HFFc6 (cell line): ENCODE measurements around the gene DYNC1H1. TPM values are rescaled to one million over a fixed set of nuclear protein-coding genes. Genes with fewer than 3 reads are reported as not detected.

Experiments
- DNase-seq: peaks from one replicate; pipeline ENCODE4 v3.0.0-alpha.2; 2018
- H3K27ac Mint-ChIP-seq: 2 replicates; pipeline ENCODE4 v1.8.0; 2020; ENCODE audit warnings: mild to moderate bottlenecking, mixed read lengths
- H3K27me3 Mint-ChIP-seq: 2 replicates; pipeline ENCODE4 v1.8.0; 2021; ENCODE audit warnings: mild to moderate bottlenecking, moderate library complexity, mixed read lengths; ENCODE audit not compliant: insufficient read depth
- H3K36me3 Mint-ChIP-seq: 2 replicates; pipeline ENCODE4 v1.8.0; 2021; ENCODE audit warnings: low read depth, mixed read lengths
- H3K4me1 Mint-ChIP-seq: 2 replicates; pipeline ENCODE4 v1.8.0; 2020; ENCODE audit warnings: low read depth, mixed read lengths
- H3K4me3 Mint-ChIP-seq: 2 replicates; pipeline ENCODE4 v1.8.0; 2020; ENCODE audit warnings: mild to moderate bottlenecking, moderate library complexity, mixed read lengths
- H3K9me3 Mint-ChIP-seq: 2 replicates; pipeline ENCODE4 v1.8.0; 2020; ENCODE audit warnings: mild to moderate bottlenecking, mixed read lengths
- CTCF ChIP-seq: fragments of 200-600 bp; sonication (generic); IDR thresholded peaks from 2 replicates; pipeline ENCODE4 v1.5.0; 2021; ENCODE audit warnings: antibody characterized with exemption, mild to moderate bottlenecking
- total RNA-seq, 6 experiments: library from RNA; stranded (reverse); fragmentation: NEBNext Ultra II Directional; extraction: Animal tissue kit (Norgen Biotek cat#: 25700); gene quantifications; 2 replicates in 1 of 6; 3 replicates in 5 of 6; pipeline ENCODE4 v1.2.3, GENCODE V29; 2021

Gene DYNC1H1
- total RNA-seq, 6 experiments from 2014 or later = 364 to 643 (median 408) TPM

DNA sequence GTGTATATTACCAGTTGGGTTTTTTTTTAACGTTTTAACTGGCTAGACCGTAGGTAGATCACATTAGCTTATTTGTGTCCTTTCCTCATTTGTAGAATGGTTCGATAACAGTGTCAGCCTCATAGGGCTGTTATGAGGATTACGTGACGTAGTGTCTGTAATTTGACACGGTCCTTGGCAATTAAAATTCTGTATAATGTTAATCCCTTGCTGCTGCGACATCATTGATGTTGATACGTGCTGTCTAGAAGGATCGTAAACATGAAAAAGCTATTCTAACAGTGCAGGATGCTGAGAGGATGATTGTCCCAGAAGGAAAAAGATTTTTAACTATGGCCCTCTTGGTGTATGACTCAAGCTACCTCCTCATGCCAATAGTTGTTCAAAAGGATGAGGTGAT is 71.5 kb downstream of the DYNC1H1 start:
- Mint-ChIP-seq H3K36me3 (peaks cover 54% of the 10 kb centered on the region), H3K27me3 (peaks cover 5% of the 10 kb centered on the region), H3K4me3 (no peak overlapping the region), H3K9me3 (no peaks in the 10 kb centered on the region), H3K4me1 (peaks cover 8% of the 10 kb centered on the region; the same call in 1 of the 2 replicates), H3K27ac (no peak overlapping the region)
- DNase-seq = no peak
- TF ChIP-seq CTCF = no peak

- H3K27ac Mint-ChIP-seq = peak overlapping the region; percentile 60
- no peak overlapping the region for H3K4me3 Mint-ChIP-seq
- peaks cover 5% of the 10 kb centered on the region for H3K27me3 Mint-ChIP-seq
- no peaks in the 10 kb centered on the region for H3K9me3 Mint-ChIP-seq
- H3K36me3 Mint-ChIP-seq = peaks cover 54% of the 10 kb centered on the region
- no peak for TF ChIP-seq CTCF
- peaks cover 8% of the 10 kb centered on the region; the same call in 1 of the 2 replicates for H3K4me1 Mint-ChIP-seq
- no peak for DNase-seq
Measured at GRCh38 chr14:102037686-102038085, 73.3 kb downstream of the DYNC1H1 start.

GRCh38 chr14:102039157-102039556 is 74.8 kb downstream of the DYNC1H1 start:
- H3K36me3 Mint-ChIP-seq = peaks cover 49% of the 10 kb centered on the region
- peaks cover 5% of the 10 kb centered on the region for H3K27me3 Mint-ChIP-seq
- no peak overlapping the region for H3K4me3 Mint-ChIP-seq
- peaks cover 4% of the 10 kb centered on the region; the same call in 1 of the 2 replicates for H3K4me1 Mint-ChIP-seq
- no peak for TF ChIP-seq CTCF
- H3K27ac Mint-ChIP-seq = no peak overlapping the region
- no peak for DNase-seq
- H3K9me3 Mint-ChIP-seq = no peaks in the 10 kb centered on the region

GRCh38 chr14:102040153-102040552 is 75.8 kb downstream of the DYNC1H1 start:
- Mint-ChIP-seq H3K4me3 (no peak overlapping the region), H3K27ac (no peak overlapping the region), H3K36me3 (peaks cover 43% of the 10 kb centered on the region), H3K4me1 (no peaks in the 10 kb centered on the region), H3K27me3 (peaks cover 5% of the 10 kb centered on the region), H3K9me3 (no peaks in the 10 kb centered on the region)
- no peak for DNase-seq
- no peak for TF ChIP-seq CTCF

GRCh38 chr14:102042699-102043098 is 78.3 kb downstream of the DYNC1H1 start:
- Mint-ChIP-seq H3K27ac (no peak overlapping the region), H3K36me3 (peaks cover 31% of the 10 kb centered on the region), H3K4me1 (no peaks in the 10 kb centered on the region), H3K4me3 (no peak overlapping the region), H3K27me3 (peaks cover 5% of the 10 kb centered on the region), H3K9me3 (no peaks in the 10 kb centered on the region)
- no peak for TF ChIP-seq CTCF
- no peak for DNase-seq
